ENCODE data around the gene PCDH9. TPM values are rescaled to one million over a fixed set of nuclear protein-coding genes. Genes with fewer than 3 reads are reported as not detected.
A peak's percentile ranks its signal among the peaks of the same experiment; 100 is the strongest.

PCDH9 gene
- total and polyA plus RNA-seq, 12 donors, result 2.9 to 32.0 (median 15.4) TPM

- 31 to 36% methylated on average over 2 of the region's 2 CpGs for whole genome bisulfite sequencing, 2 donors
- Histone ChIP-seq H3K36me3 (no peaks in the 10 kb centered on the region), H3K27ac (no peak overlapping the region), H3K27me3 (no peaks in the 10 kb centered on the region), H3K4me1 (no peaks in the 10 kb centered on the region), H3K9me3 (no peaks in the 10 kb centered on the region), H3K4me3 (no peak overlapping the region)
- intact Hi-C loops (cut with DNase I), result no loop called here
- ATAC-seq (no peak), DNase-seq (no peak)
- no peak for TF ChIP-seq CTCF (IDR thresholded peaks at IDR 0.05)
Measured at GRCh38 chr13:66322936-66323335, 907.2 kb downstream of the PCDH9 start.

GRCh38 chr13:66322193-66322740 is 907.9 kb downstream of the PCDH9 start:
- H3K27me3 ChIP-seq, result no peaks in the 10 kb centered on the region
- no peaks in the 10 kb centered on the region for H3K36me3 ChIP-seq
- intact Hi-C loops (cut with DNase I), result no loop called here
- H3K27ac ChIP-seq, result no peak overlapping the region
- WGBS, 2 donors, result 84 to 90% methylated on average over 4 of the region's 4 CpGs
- TF ChIP-seq CTCF (IDR thresholded peaks at IDR 0.05), result no peak
- no peak overlapping the region for H3K4me3 ChIP-seq
- ATAC-seq (no peak), DNase-seq (no peak)
- no peaks in the 10 kb centered on the region for H3K4me1 ChIP-seq
- no peaks in the 10 kb centered on the region for H3K9me3 ChIP-seq

DNA sequence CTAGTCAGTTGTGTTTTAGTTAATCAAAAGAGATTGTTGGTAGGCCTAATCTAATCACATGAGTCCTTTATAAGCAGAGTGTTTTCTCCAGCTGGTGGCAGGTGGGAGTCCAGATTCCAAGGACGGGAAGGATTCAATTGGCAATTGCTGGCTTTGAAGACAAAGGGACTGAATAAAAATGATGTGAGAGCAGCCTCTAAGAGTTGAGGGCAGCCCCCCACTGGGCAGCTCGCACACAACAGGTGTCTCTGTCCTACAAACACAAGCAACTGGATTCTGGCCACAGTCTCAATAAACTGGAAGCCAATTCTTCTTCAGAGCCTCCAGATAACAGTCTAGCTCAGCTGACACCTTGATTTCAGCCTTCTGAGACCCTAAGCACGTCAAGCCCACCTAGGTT is 915.2 kb downstream of the PCDH9 start:
- Histone ChIP-seq H3K36me3 (no peaks in the 10 kb centered on the region), H3K4me3 (no peak overlapping the region), H3K4me1 (no peaks in the 10 kb centered on the region), H3K27me3 (no peaks in the 10 kb centered on the region), H3K9me3 (no peaks in the 10 kb centered on the region), H3K27ac (no peak overlapping the region)
- ATAC-seq (no peak), DNase-seq (no peak)
- WGBS, 2 donors, result 78 to 80% methylated on average over 3 of the region's 3 CpGs
- intact Hi-C loops (cut with DNase I), result no loop called here
- TF ChIP-seq CTCF (IDR thresholded peaks at IDR 0.05), result no peak

DNA sequence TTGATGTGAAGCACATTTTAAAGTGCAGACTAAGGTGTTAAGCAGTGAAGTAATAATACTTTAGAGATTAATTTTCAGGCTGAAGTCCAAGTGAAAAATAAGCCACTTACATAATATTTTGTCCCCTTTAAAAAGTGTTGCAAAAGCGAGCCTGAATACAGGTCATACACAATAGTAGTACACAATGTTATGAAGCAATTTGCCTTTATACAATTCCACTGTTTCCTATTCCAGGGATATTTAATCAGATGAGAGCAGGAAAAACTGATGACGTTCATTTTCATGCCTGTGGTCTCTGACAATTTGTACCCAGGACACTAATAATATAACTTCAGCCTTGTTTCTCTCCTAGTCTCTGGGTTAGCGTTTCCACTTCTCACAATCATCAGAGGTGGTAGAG is 916.7 kb downstream of the PCDH9 start:
- H3K27ac ChIP-seq, result no peak overlapping the region
- no peaks in the 10 kb centered on the region for H3K4me1 ChIP-seq
- DNase-seq (no peak), ATAC-seq (peak in 2 of 8 donors; percentile 55 to 78)
- WGBS, 2 donors, result 70 to 74% methylated on average over 3 of the region's 3 CpGs
- intact Hi-C loops (cut with DNase I), result no loop called here
- no peak for TF ChIP-seq CTCF (IDR thresholded peaks at IDR 0.05)
- no peak overlapping the region for H3K4me3 ChIP-seq
- no peaks in the 10 kb centered on the region for H3K9me3 ChIP-seq
- H3K27me3 ChIP-seq, result no peaks in the 10 kb centered on the region
- no peaks in the 10 kb centered on the region for H3K36me3 ChIP-seq
